ENCODE measurements around the gene KRT26.

GRCh38 chr17:40735016-40735415 lies 37.0 kb downstream of the KRT26 start:
- no peak for TF ChIP-seq CTCF (conservative IDR thresholded peaks at IDR 0.05; ENCODE audit: low read depth, low read length)
- TF ChIP-seq EZH2 (IDR thresholded peaks at IDR 0.05; ENCODE audit: low read length, unreplicated experiment): no peak
